Esophagus muscularis mucosa (tissue), 4 donors: ENCODE data around the gene AGPAT4. TPM values are rescaled to one million over a fixed set of nuclear protein-coding genes. Genes with fewer than 3 reads are reported as not detected.

ENCODE experiments used
- DNase-seq: peaks from one replicate; pipeline ENCODE4 v3.0.0-alpha.2; 2017; ENCODE audit errors: extremely low spot score
- H3K27ac ChIP-seq, 4 donors: fragments of 200-600 bp; sonication (generic); replicated peaks in 1 of 4; 1 replicate in 3 of 4; 2 replicates in 1 of 4; pipeline ENCODE4 v1.5.1; 2016 to 2019; ENCODE audit warnings: mild to moderate bottlenecking in 1 of 4
- H3K27me3 ChIP-seq, 4 donors: fragments of 200-600 bp; sonication (generic); one replicate each; pipeline versions ENCODE4 v1.5.1 to v1.6.0; 2016 to 2019
- H3K36me3 ChIP-seq, 4 donors: fragments of 200-600 bp; sonication (generic); one replicate each; pipeline ENCODE4 v1.5.1; 2016 to 2019
- H3K4me1 ChIP-seq, 4 donors: fragments of 200-600 bp; sonication (generic); one replicate each; pipeline ENCODE4 v1.5.1; 2016 to 2019
- H3K4me3 ChIP-seq, 4 donors: fragments of 200-600 bp; sonication (generic); 1 replicate in 2 of 4; 2 replicates in 2 of 4; pipeline ENCODE4 v1.5.1; 2016 to 2019; ENCODE audit warnings: mild to moderate bottlenecking in 4 of 4, moderate library complexity in 1 of 4
- H3K9me3 ChIP-seq, 4 donors: fragments of 200-600 bp; sonication (generic); 1 replicate in 3 of 4; 2 replicates in 1 of 4; pipeline ENCODE4 v1.5.1; 2016 to 2019
- CTCF ChIP-seq, 3 experiments: fragments of 200-600 bp in 2 of 3; fragments of 450-650 bp in 1 of 3; sonication (generic) in 2 of 3; IDR thresholded peaks; one replicate each; pipeline ENCODE4 v1.5.1; 2017 to 2019; ENCODE audit warnings: antibody characterized with exemption in 3 of 3, mild to moderate bottlenecking in 2 of 3, moderate library complexity in 1 of 3
- EP300 ChIP-seq: sonication (generic); formaldehyde crosslinking; IDR thresholded peaks from one replicate; pipeline ENCODE4 v1.6.1; 2017; ENCODE audit warnings: antibody characterized with exemption
- POLR2A ChIP-seq: fragments of 450-650 bp; IDR thresholded peaks from one replicate; pipeline ENCODE4 v1.6.1; 2017; ENCODE audit warnings: antibody characterized with exemption, moderate library complexity, mild to moderate bottlenecking, low read depth
- POLR2AphosphoS5 ChIP-seq, 2 donors: sonication (generic); formaldehyde crosslinking; IDR thresholded peaks; one replicate each; pipeline ENCODE4 v1.6.1; 2017; ENCODE audit warnings: antibody characterized with exemption in 2 of 2
- WGBS: methylation state at CpG from one replicate; pipeline ENCODE4 v1.1.5; 2018; 5-methylcytosine and 5-hydroxymethylcytosine counted together
- intact Hi-C: fragments of 100-400 bp; cut with DNase I; formaldehyde crosslinking; loops from one replicate; pipeline ENCODE4 v1.15.1; 2023
- total RNA-seq, 4 donors: library from RNA; depleted of rRNA; stranded (reverse); fragments of >200 nt; gene quantifications; one replicate each; pipeline versions ENCODE4 v1.1.0 to v1.2.1, GENCODE V29; 2016

AGPAT4 gene
- total RNA-seq, 4 donors from 2014 or later, result 7.9 to 12.6 (median 10.0) TPM

GRCh38 chr6:161268531-161269210 lies 5.2 kb downstream of the AGPAT4 start:
- H3K27ac ChIP-seq, result no peak overlapping the region
- H3K9me3 ChIP-seq, result no peaks in the 10 kb centered on the region
- intact Hi-C loops, result no loop called here
- WGBS, result 68% methylated on average over 7 of the region's 7 CpGs
- TF ChIP-seq CTCF (IDR thresholded peaks at IDR 0.05) (no peak), POLR2AphosphoS5 (IDR thresholded peaks at IDR 0.05) (no peak), EP300 (no peak), POLR2A (no peak)
- no peak overlapping the region for H3K4me3 ChIP-seq
- no peak for DNase-seq
- peaks cover 0 to 8% (median 2%) of the 10 kb centered on the region in 4 donors for H3K36me3 ChIP-seq
- peaks cover 0 to 29% (median 24%) of the 10 kb centered on the region in 4 donors for H3K4me1 ChIP-seq
- no peaks in the 10 kb centered on the region for H3K27me3 ChIP-seq

GRCh38 chr6:161266513-161267230 lies 7.2 kb downstream of the AGPAT4 start:
- Histone ChIP-seq H3K27me3 (no peaks in the 10 kb centered on the region), H3K36me3 (peaks cover 0 to 8% (median 2%) of the 10 kb centered on the region in 4 donors), H3K4me1 (peaks cover 0 to 14% (median 8%) of the 10 kb centered on the region in 4 donors), H3K4me3 (no peak overlapping the region), H3K9me3 (no peaks in the 10 kb centered on the region), H3K27ac (no peak overlapping the region)
- DNase-seq, result no peak
- 86% methylated on average over 9 of the region's 9 CpGs for WGBS
- no peak for TF ChIP-seq CTCF (IDR thresholded peaks at IDR 0.05)
- TF ChIP-seq POLR2AphosphoS5 (IDR thresholded peaks at IDR 0.05), result no peak
- TF ChIP-seq EP300, result no peak
- no peak for TF ChIP-seq POLR2A
- intact Hi-C loops, result no loop called here

GRCh38 chr6:161265975-161266374 lies 7.9 kb downstream of the AGPAT4 start:
- H3K27ac ChIP-seq, result no peak overlapping the region
- intact Hi-C loops, result no loop called here
- H3K27me3 ChIP-seq, result no peaks in the 10 kb centered on the region
- H3K9me3 ChIP-seq, result no peaks in the 10 kb centered on the region
- DNase-seq, result no peak
- no peak overlapping the region for H3K4me3 ChIP-seq
- TF ChIP-seq POLR2AphosphoS5 (IDR thresholded peaks at IDR 0.05), result no peak
- TF ChIP-seq EP300, result no peak
- no peak for TF ChIP-seq CTCF (IDR thresholded peaks at IDR 0.05)
- TF ChIP-seq POLR2A, result no peak
- peaks cover 0 to 8% (median 3%) of the 10 kb centered on the region in 4 donors for H3K4me1 ChIP-seq
- peaks cover 0 to 10% (median 2%) of the 10 kb centered on the region in 4 donors for H3K36me3 ChIP-seq
- 95% methylated on average over 7 of the region's 7 CpGs for WGBS

- intact Hi-C loops, result no loop called here
- Histone ChIP-seq H3K27ac (no peak overlapping the region), H3K27me3 (no peaks in the 10 kb centered on the region), H3K9me3 (no peaks in the 10 kb centered on the region), H3K36me3 (peaks cover 0 to 13% (median 2%) of the 10 kb centered on the region in 4 donors), H3K4me1 (peaks cover 0 to 8% (median 3%) of the 10 kb centered on the region in 4 donors), H3K4me3 (no peak overlapping the region)
- TF ChIP-seq EP300, result no peak
- 92% methylated on average over 6 of the region's 6 CpGs for WGBS
- no peak for DNase-seq
Measured at GRCh38 chr6:161265554-161265953, 8.3 kb downstream of the AGPAT4 start.

GRCh38 chr6:161264181-161264580 lies 9.7 kb downstream of the AGPAT4 start:
- no peak overlapping the region for H3K27ac ChIP-seq
- 90% methylated on average over 8 of the region's 8 CpGs for WGBS
- no peaks in the 10 kb centered on the region for H3K27me3 ChIP-seq
- H3K4me1 ChIP-seq, result peaks cover 0 to 8% (median 3%) of the 10 kb centered on the region in 4 donors
- intact Hi-C loops, result no loop called here
- no peaks in the 10 kb centered on the region for H3K9me3 ChIP-seq
- H3K4me3 ChIP-seq, result no peak overlapping the region
- H3K36me3 ChIP-seq, result peaks cover 0 to 15% (median 2%) of the 10 kb centered on the region in 4 donors
- no peak for TF ChIP-seq POLR2AphosphoS5 (IDR thresholded peaks at IDR 0.05)
- no peak for TF ChIP-seq EP300
- no peak for TF ChIP-seq POLR2A
- no peak for TF ChIP-seq CTCF (IDR thresholded peaks at IDR 0.05)
- DNase-seq, result no peak
